GM12878 (cell line): ENCODE measurements around the gene ONECUT2. TPM values are rescaled to one million over a fixed set of nuclear protein-coding genes. Genes with fewer than 3 reads are reported as not detected.

Source experiments
- ATAC-seq: fragments of 200-7000 bp; cut with Tn5 transposase; 3 replicates; pipeline ENCODE4 v1.9.1; 2020; ENCODE audit warnings: mild to moderate bottlenecking, moderate library complexity
- BruUV-seq: library from RNA; stranded (reverse); fragments of 400-500 nt; replicated peaks from 2 replicates; lab custom pipeline; 2021; lab: Mats Ljungman, UMichigan
- CTCF ChIA-PET: fragments of 300-600 bp; sonication (Branson Sonifier 250); formaldehyde crosslinking; extraction: SDS; loops from one replicate; lab custom pipeline; 2021; ENCODE audit warnings: inconsistent platforms; lab: Yijun Ruan, JAX
- POLR2A ChIA-PET: fragments of 350-600 bp; formaldehyde crosslinking; extraction: SDS; loops from one replicate; lab custom pipeline; 2021; ENCODE audit warnings: inconsistent platforms; lab: Charles Lee
- RAD21 ChIA-PET: fragments of 300-600 bp; sonication (Branson Sonifier 250); formaldehyde crosslinking; loops from one replicate; lab custom pipeline; 2023; ENCODE audit warnings: antibody characterized with exemption; ENCODE audit not compliant: unreplicated experiment; lab: Charles Lee
- SMC1A ChIA-PET: fragments of 300-600 bp; sonication (Branson Sonifier 250); formaldehyde crosslinking; loops from one replicate; lab custom pipeline; 2023; ENCODE audit not compliant: unreplicated experiment, uncharacterized antibody; lab: Charles Lee
- DNase-seq: peaks from one replicate; pipeline ENCODE4 v3.0.0-alpha.2; 2011; ENCODE audit warnings: low read depth, low spot score
- FAIRE-seq: peaks from 3 replicates; lab custom pipeline; 2011; peaks lifted over from hg19 to GRCh38; lab: Jason Lieb, UNC
- H2AFZ ChIP-seq: 2 replicates; pipeline ENCODE4 v1.6.0; 2011; ENCODE audit warnings: low read depth, low read length, control low read depth; ENCODE audit not compliant: control insufficient read depth
- H3K27ac ChIP-seq: 2 replicates; pipeline ENCODE4 v1.5.1; 2011; ENCODE audit warnings: control low read depth; ENCODE audit not compliant: control insufficient read depth, insufficient read depth
- H3K27me3 ChIP-seq, 2 experiments: replicated peaks in 1 of 2; 2 replicates each; pipeline versions ENCODE4 v1.6.0 to v1.6.1; 2011; ENCODE audit warnings: low read length in 1 of 2; ENCODE audit not compliant: control insufficient read depth in 2 of 2, insufficient read depth in 2 of 2
- H3K36me3 ChIP-seq, 2 experiments: 2 replicates each; pipeline ENCODE4 v1.5.1; 2011; ENCODE audit warnings: low read length in 1 of 2; ENCODE audit not compliant: control insufficient read depth in 2 of 2, insufficient read depth in 2 of 2
- H3K4me1 ChIP-seq: 2 replicates; pipeline ENCODE4 v1.6.1; 2011; ENCODE audit warnings: mild to moderate bottlenecking, low read length, moderate library complexity, mixed read lengths; ENCODE audit not compliant: control insufficient read depth, insufficient read depth
- H3K4me2 ChIP-seq: 2 replicates; pipeline ENCODE4 v1.6.0; 2011; ENCODE audit warnings: control low read depth; ENCODE audit not compliant: control insufficient read depth, insufficient read depth
- H3K4me3 ChIP-seq: fragments of 200-600 bp; sonication (generic); 2 replicates; pipeline ENCODE4 v1.5.1; 2016
- H3K79me2 ChIP-seq: 2 replicates; pipeline ENCODE4 v1.6.0; 2011; ENCODE audit warnings: low read length; ENCODE audit not compliant: control insufficient read depth, insufficient read depth
- H3K9ac ChIP-seq: 2 replicates; pipeline ENCODE4 v1.8.0; 2011; ENCODE audit warnings: low read length, control low read depth, mixed read lengths; ENCODE audit not compliant: control insufficient read depth, insufficient read depth
- H3K9me3 ChIP-seq: replicated peaks from 3 replicates; pipeline ENCODE4 v1.5.1; 2011; ENCODE audit warnings: mild to moderate bottlenecking, low read length; ENCODE audit not compliant: control insufficient read depth, insufficient read depth
- H4K20me1 ChIP-seq: 2 replicates; pipeline ENCODE4 v1.6.0; 2011; ENCODE audit not compliant: control insufficient read depth, insufficient read depth
- ATF7 ChIP-seq: fragments of 450-650 bp; IDR thresholded peaks from 2 replicates; pipeline ENCODE4 v1.6.1; 2016; ENCODE audit warnings: low read depth, mild to moderate bottlenecking
- CBX5 ChIP-seq: sonication (generic); IDR thresholded peaks from 2 replicates; pipeline ENCODE4 v1.6.1; 2016; ENCODE audit warnings: low read depth, moderate library complexity, mild to moderate bottlenecking, inconsistent platforms
- JUNB ChIP-seq: IDR thresholded peaks from 2 replicates; pipeline ENCODE4 v1.6.1; 2016; ENCODE audit warnings: antibody characterized with exemption, mild to moderate bottlenecking
- LARP7 ChIP-seq: fragments of 450-650 bp; IDR thresholded peaks from 2 replicates; pipeline ENCODE4 v1.6.1; 2017; ENCODE audit warnings: mild to moderate bottlenecking
- NKRF ChIP-seq: fragments of 450-650 bp; conservative IDR thresholded peaks from 2 replicates; pipeline ENCODE4 v1.6.1; 2017; ENCODE audit warnings: mild to moderate bottlenecking, moderate library complexity
- NR2C2 ChIP-seq: IDR thresholded peaks from 2 replicates; pipeline ENCODE4 v1.6.1; 2011; ENCODE audit warnings: borderline replicate concordance, low read depth; ENCODE audit not compliant: control insufficient read depth, insufficient read length
- NRF1 ChIP-seq: conservative IDR thresholded peaks from 2 replicates; pipeline ENCODE4 v1.6.1; 2011; ENCODE audit warnings: mild to moderate bottlenecking, low read depth, low read length, improper control_type of control experiment
- PAX8 ChIP-seq: fragments of 450-650 bp; IDR thresholded peaks from 2 replicates; pipeline ENCODE4 v1.6.1; 2017; ENCODE audit warnings: mild to moderate bottlenecking, moderate library complexity
- POLR2A ChIP-seq: IDR thresholded peaks from 2 replicates; pipeline ENCODE4 v1.6.1; 2011; ENCODE audit warnings: low read depth, mild to moderate bottlenecking, low read length
- POU2F2 ChIP-seq: IDR thresholded peaks from 3 replicates; pipeline ENCODE4 v1.6.1; 2011; ENCODE audit warnings: low read depth, mild to moderate bottlenecking, low read length, borderline replicate concordance
- RBBP5 ChIP-seq: fragments of 200-600 bp; sonication (generic); conservative IDR thresholded peaks from 2 replicates; pipeline ENCODE4 v1.6.1; 2016
- RFX5 ChIP-seq: IDR thresholded peaks from 2 replicates; pipeline ENCODE4 v1.6.1; 2011; ENCODE audit warnings: low read depth, low read length, improper control_type of control experiment
- RUNX3 ChIP-seq: IDR thresholded peaks from 2 replicates; pipeline ENCODE4 v1.6.1; 2012; ENCODE audit warnings: low read length, inconsistent platforms
- SP1 ChIP-seq: IDR thresholded peaks from one replicate; pipeline ENCODE4 v1.6.1; 2011; ENCODE audit warnings: low read depth, low read length
- SREBF1 ChIP-seq: IDR thresholded peaks from 2 replicates; pipeline ENCODE4 v1.6.1; 2012; ENCODE audit warnings: mild to moderate bottlenecking, low read length
- TAF1 ChIP-seq: IDR thresholded peaks from 2 replicates; pipeline ENCODE4 v1.6.1; 2011; ENCODE audit warnings: mild to moderate bottlenecking, low read depth, low read length, borderline replicate concordance
- TCF7 ChIP-seq: IDR thresholded peaks from 2 replicates; pipeline ENCODE4 v1.6.1; 2014; ENCODE audit warnings: antibody characterized with exemption, borderline replicate concordance
- whole genome bisulfite sequencing: methylation state at CpG from one replicate; pipeline ENCODE4 v1.1.6; 2016; ENCODE audit warnings: low lambda C conversion rate; ENCODE audit not compliant: insufficient replicate concordance, insufficient coverage; ENCODE audit errors: missing lambda C conversion rate; 5-methylcytosine and 5-hydroxymethylcytosine counted together
- in situ Hi-C: fragments of 300-500 bp; cut with MboI; formaldehyde crosslinking; loops from 9 replicates; pipeline ENCODE4 v1.14.3; 2018; ENCODE audit warnings: mixed read lengths
- intact Hi-C: fragments of 100-400 bp; cut with micrococcal nuclease; formaldehyde crosslinking; loops from one replicate; pipeline ENCODE4 v1.14.2; 2022; ENCODE audit not compliant: unreplicated experiment
- polyA plus RNA-seq, 11 experiments: library from polyadenylated mRNA; depleted of rRNA in 4 of 11; unstranded in 6 of 11; stranded (reverse) in 5 of 11; fragments of >200 nt; fragmentation: Nextera tagmentation in 4 of 11; fragmentation: Illumina TruSeq in 1 of 11; extraction: Ambion mirVana in 4 of 11; extraction: Trizol in 1 of 11; gene quantifications; 1 replicate in 1 of 11; 2 replicates in 10 of 11; pipeline versions ENCODE4 v1.2.1 to v1.2.3, GENCODE V29; 2011 to 2016; ENCODE audit warnings: inconsistent platforms in 2 of 11, missing spikeins in 2 of 11, low read depth in 1 of 11
- total RNA-seq, 4 experiments: library from RNA; depleted of rRNA in 3 of 4; stranded (reverse); fragments of >200 nt in 3 of 4; fragmentation: Illumina TruSeq in 1 of 4; extraction: Trizol in 1 of 4; gene quantifications; 2 replicates each; pipeline versions ENCODE4 v1.2.1 to v1.2.3, GENCODE V29; 2013 to 2021
- TF ChIP-seq, protein P1 (sequence below): fragments of 450-650 bp; IDR thresholded peaks from 2 replicates; pipeline ENCODE4 v1.6.1; 2017; ENCODE audit warnings: low read depth, mild to moderate bottlenecking, moderate library complexity

The ONECUT2 gene
- total and polyA plus RNA-seq, 10 of the 15 experiments (the other 5 are each of a cell fraction or from before 2014, with no cell fraction given): 0.01 to 0.03 TPM; not detected in 8

DNA sequence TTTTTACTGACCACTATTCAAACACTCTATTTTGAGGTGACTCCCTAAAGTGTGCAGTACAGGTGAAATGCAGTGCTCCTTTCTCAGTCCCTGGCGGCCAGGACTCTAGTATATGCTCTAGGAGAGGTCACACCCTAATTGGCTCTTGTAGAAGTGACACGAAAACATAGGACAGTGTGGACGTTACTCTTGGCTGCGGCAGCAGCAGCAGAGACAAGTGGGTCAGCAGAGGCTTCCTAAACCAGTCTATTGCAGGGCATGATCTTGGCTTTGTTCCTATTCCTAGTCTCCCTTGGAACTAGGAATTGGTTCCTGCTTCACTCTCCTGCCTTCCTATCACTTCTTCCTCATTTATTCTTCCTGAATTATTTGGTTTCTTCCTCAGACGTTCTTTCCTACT lies 10.1 kb upstream of the ONECUT2 start:
- TF ChIP-seq RUNX3: no peak
- TF ChIP-seq PAX8: no peak
- no peak for TF ChIP-seq POU2F2
- TF ChIP-seq LARP7: no peak
- no peak for TF ChIP-seq NKRF
- no peak for TF ChIP-seq NR2C2
- TF ChIP-seq TCF7: no peak
- TF ChIP-seq SP1: no peak
- TF ChIP-seq RFX5: no peak
- no peak for TF ChIP-seq CBX5
- no peak for TF ChIP-seq JUNB
- no peak for TF ChIP-seq ATF7
- TF ChIP-seq TAF1: no peak
- TF ChIP-seq SREBF1: no peak
- TF ChIP-seq, protein P1, sequence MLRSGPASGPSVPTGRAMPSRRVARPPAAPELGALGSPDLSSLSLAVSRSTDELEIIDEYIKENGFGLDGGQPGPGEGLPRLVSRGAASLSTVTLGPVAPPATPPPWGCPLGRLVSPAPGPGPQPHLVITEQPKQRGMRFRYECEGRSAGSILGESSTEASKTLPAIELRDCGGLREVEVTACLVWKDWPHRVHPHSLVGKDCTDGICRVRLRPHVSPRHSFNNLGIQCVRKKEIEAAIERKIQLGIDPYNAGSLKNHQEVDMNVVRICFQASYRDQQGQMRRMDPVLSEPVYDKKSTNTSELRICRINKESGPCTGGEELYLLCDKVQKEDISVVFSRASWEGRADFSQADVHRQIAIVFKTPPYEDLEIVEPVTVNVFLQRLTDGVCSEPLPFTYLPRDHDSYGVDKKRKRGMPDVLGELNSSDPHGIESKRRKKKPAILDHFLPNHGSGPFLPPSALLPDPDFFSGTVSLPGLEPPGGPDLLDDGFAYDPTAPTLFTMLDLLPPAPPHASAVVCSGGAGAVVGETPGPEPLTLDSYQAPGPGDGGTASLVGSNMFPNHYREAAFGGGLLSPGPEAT: no peak
- TF ChIP-seq POLR2A: no peak
- TF ChIP-seq RBBP5: no peak
- no peak for TF ChIP-seq NRF1
- ChIA-PET SMC1A (no interaction called here), POLR2A (no interaction called here), RAD21 (no interaction called here), CTCF (no interaction called here)
- Histone ChIP-seq H3K4me2 (no peak overlapping the region), H3K27me3 (no peaks in the 10 kb centered on the region; a peak in 1 of 4 replicates), H3K9me3 (peaks cover 19% of the 10 kb centered on the region; the same call in 2 of the 3 replicates), H3K36me3 (no peaks in the 10 kb centered on the region), H3K79me2 (no peaks in the 10 kb centered on the region), H2AFZ (no peak overlapping the region), H4K20me1 (no peaks in the 10 kb centered on the region), H3K9ac (no peak overlapping the region), H3K4me3 (no peak overlapping the region), H3K27ac (no peak overlapping the region), H3K4me1 (no peaks in the 10 kb centered on the region)
- BruUV-seq: no TSS peak
- no peak for FAIRE-seq
- intact Hi-C loops: no loop called here
- WGBS: 65% methylated on average over 5 of the region's 5 CpGs
- no peak for DNase-seq
- ATAC-seq: no peak
- in situ Hi-C loops: no loop called here
